SJSA1 (cell line): Measurements from ENCODE around the gene CPA1. TPM values are rescaled to one million over a fixed set of nuclear protein-coding genes. Genes with fewer than 3 reads are reported as not detected.

Experiments
- total RNA-seq: library from RNA; depleted of rRNA; stranded (reverse); fragments of >200 nt; shearing (Covaris generic); gene quantifications from 2 replicates; pipeline ENCODE4 v1.2.3, GENCODE V29; 2014; rRNA removed

The CPA1 gene
- total RNA-seq, 1 experiment from 2014 or later, result not detected

Other genes starting within 250 kb of the CPA1 start
- gene TMEM209, start 175.1 kb upstream of the CPA1 start, total RNA-seq, result 15.6 and 24.6 TPM in 2 replicates
- not detected in 2 replicates for gene SSMEM1, start 172.6 kb upstream of the CPA1 start, total RNA-seq
- gene CPA2, start 113.6 kb upstream of the CPA1 start, total RNA-seq, result not detected in 2 replicates
- gene CPA4, start 87.3 kb upstream of the CPA1 start, total RNA-seq, result 12.0 and 14.7 TPM in 2 replicates
- gene CPA5, start 35.7 kb upstream of the CPA1 start, total RNA-seq, result 0.87 TPM in 1 of 2 replicates, not detected in the other
- gene CEP41, start 60.5 kb downstream of the CPA1 start, total RNA-seq, result 20.4 and 21.6 TPM in 2 replicates
- gene MEST, start 111.6 kb downstream of the CPA1 start, total RNA-seq, result 149 and 223 TPM in 2 replicates